Osteocyte (in vitro differentiated cells): ENCODE results near the gene NDUFA13. TPM values are rescaled to one million over a fixed set of nuclear protein-coding genes. Genes with fewer than 3 reads are reported as not detected.

Experiments used
- DNase-seq: peaks from one replicate; pipeline ENCODE4 v3.0.0; 2021; ENCODE audit warnings: mixed read lengths; ENCODE audit not compliant: unreplicated experiment; ENCODE audit errors: extremely low spot score
- H3K27ac Mint-ChIP-seq: one replicate; pipeline ENCODE4 v1.8.0; 2021; ENCODE audit warnings: mild to moderate bottlenecking, mixed read lengths; ENCODE audit not compliant: unreplicated experiment
- H3K27me3 Mint-ChIP-seq: one replicate; pipeline ENCODE4 v1.8.0; 2021; ENCODE audit warnings: mixed read lengths; ENCODE audit not compliant: unreplicated experiment
- H3K36me3 Mint-ChIP-seq: one replicate; pipeline ENCODE4 v1.8.0; 2021; ENCODE audit warnings: mixed read lengths; ENCODE audit not compliant: unreplicated experiment
- H3K4me1 Mint-ChIP-seq: one replicate; pipeline ENCODE4 v1.8.0; 2021; ENCODE audit warnings: mixed read lengths; ENCODE audit not compliant: unreplicated experiment
- H3K4me3 Mint-ChIP-seq: one replicate; pipeline ENCODE4 v1.8.0; 2021; ENCODE audit warnings: mild to moderate bottlenecking, moderate library complexity, mixed read lengths; ENCODE audit not compliant: unreplicated experiment
- H3K9me3 Mint-ChIP-seq: one replicate; pipeline ENCODE4 v1.8.0; 2021; ENCODE audit warnings: mixed read lengths; ENCODE audit not compliant: unreplicated experiment
- CTCF ChIP-seq: fragments of 200-600 bp; sonication (generic); IDR thresholded peaks from 2 replicates; pipeline ENCODE4 v1.5.0; 2021; ENCODE audit warnings: antibody characterized with exemption, mild to moderate bottlenecking, moderate library complexity
- total RNA-seq: library from RNA; stranded (reverse); gene quantifications from 2 replicates; pipeline ENCODE4 v1.2.1, GENCODE V29; 2021

NDUFA13 gene
- total RNA-seq, 1 donor from 2014 or later, result 376 TPM

GRCh38 chr19:19527674-19528625 is 11.9 kb downstream of the NDUFA13 start:
- no peak for DNase-seq
- Mint-ChIP-seq H3K4me3 (no peak overlapping the region), H3K9me3 (no peaks in the 10 kb centered on the region), H3K27me3 (no peaks in the 10 kb centered on the region), H3K4me1 (peaks cover 23% of the 10 kb centered on the region), H3K27ac (no peak overlapping the region), H3K36me3 (peaks cover 2% of the 10 kb centered on the region)
- no peak for TF ChIP-seq CTCF

GRCh38 chr19:19528721-19529490 is 12.9 kb downstream of the NDUFA13 start, which contains the start of gene YJEFN3:
YJEFN3 (plus strand) TSS chr19:19528911; CDS start chr19:19528933, 22 bp downstream.
- peaks cover 2% of the 10 kb centered on the region for H3K36me3 Mint-ChIP-seq
- no peak within 1 kb of the TSS for H3K4me3 Mint-ChIP-seq
- H3K27me3 Mint-ChIP-seq, result no peaks in the 10 kb centered on the region
- no peak for TF ChIP-seq CTCF
- H3K9me3 Mint-ChIP-seq, result no peaks in the 10 kb centered on the region
- H3K27ac Mint-ChIP-seq, result peak within 1 kb of the TSS; percentile 59
- DNase-seq, result no peak
- H3K4me1 Mint-ChIP-seq, result peaks cover 23% of the 10 kb centered on the region

- no peak for DNase-seq
- no peak for TF ChIP-seq CTCF
- Mint-ChIP-seq H3K4me3 (no peak overlapping the region), H3K27me3 (no peaks in the 10 kb centered on the region), H3K27ac (peak overlapping the region; percentile 59), H3K36me3 (peaks cover 2% of the 10 kb centered on the region), H3K9me3 (no peaks in the 10 kb centered on the region), H3K4me1 (peaks cover 23% of the 10 kb centered on the region)
Observed at GRCh38 chr19:19529783-19530422, 13.9 kb downstream of the NDUFA13 start.

GRCh38 chr19:19530423-19530804 is 14.4 kb downstream of the NDUFA13 start:
- no peak for DNase-seq
- Mint-ChIP-seq H3K9me3 (no peaks in the 10 kb centered on the region), H3K36me3 (peaks cover 2% of the 10 kb centered on the region), H3K27me3 (no peaks in the 10 kb centered on the region), H3K4me3 (no peak overlapping the region), H3K4me1 (peaks cover 23% of the 10 kb centered on the region), H3K27ac (peak overlapping the region; percentile 9)
- TF ChIP-seq CTCF, result no peak
